Stomach (tissue), 9 donors: ENCODE results near the gene TMEM198. TPM values are rescaled to one million over a fixed set of nuclear protein-coding genes. Genes with fewer than 3 reads are reported as not detected.

Source experiments
- DNase-seq, 2 donors: peaks; one replicate each; pipeline versions ENCODE4 v3.0.0 to v3.0.0-alpha.2; 2013 to 2019
- H3K27ac ChIP-seq, 5 donors: fragments of 200-600 bp in 4 of 5; sonication (generic) in 4 of 5; one replicate each; pipeline ENCODE4 v1.5.1; 2013 to 2019; ENCODE audit warnings: mild to moderate bottlenecking in 1 of 5, moderate library complexity in 1 of 5
- H3K27me3 ChIP-seq, 3 donors: fragments of 200-600 bp; sonication (generic); one replicate each; pipeline ENCODE4 v1.5.1; 2017 to 2019; ENCODE audit warnings: mixed run types in 1 of 3
- H3K36me3 ChIP-seq, 4 donors: fragments of 200-600 bp; sonication (generic); 1 replicate in 3 of 4; 2 replicates in 1 of 4; pipeline ENCODE4 v1.5.1; 2016 to 2019
- H3K4me1 ChIP-seq, 4 donors: fragments of 200-600 bp; sonication (generic); one replicate each; pipeline ENCODE4 v1.5.1; 2016 to 2019
- H3K4me3 ChIP-seq, 4 donors: fragments of 200-600 bp; sonication (generic) in 3 of 4; one replicate each; pipeline ENCODE4 v1.5.1; 2016 to 2019; ENCODE audit warnings: mild to moderate bottlenecking in 1 of 4
- H3K9me3 ChIP-seq, 4 donors: fragments of 200-600 bp; sonication (generic); one replicate each; pipeline ENCODE4 v1.5.1; 2016 to 2019
- CTCF ChIP-seq, 7 experiments: fragments of 450-650 bp in 4 of 7; fragments of 200-600 bp in 3 of 7; sonication (generic) in 3 of 7; IDR thresholded peaks; one replicate each; pipeline ENCODE4 v1.5.1; 2016 to 2019; ENCODE audit warnings: antibody characterized with exemption in 7 of 7, control low read depth in 2 of 7, mild to moderate bottlenecking in 1 of 7
- EP300 ChIP-seq: sonication (generic); formaldehyde crosslinking; IDR thresholded peaks from one replicate; pipeline ENCODE4 v1.6.1; 2017; ENCODE audit warnings: antibody characterized with exemption
- POLR2A ChIP-seq, 4 donors: fragments of 450-650 bp; IDR thresholded peaks; one replicate each; pipeline ENCODE4 v1.6.1; 2016; ENCODE audit warnings: antibody characterized with exemption in 4 of 4, control low read depth in 2 of 4, mild to moderate bottlenecking in 1 of 4, moderate library complexity in 1 of 4
- POLR2AphosphoS5 ChIP-seq, 3 donors: sonication (generic); formaldehyde crosslinking; IDR thresholded peaks; one replicate each; pipeline ENCODE4 v1.6.1; 2016; ENCODE audit warnings: antibody characterized with exemption in 3 of 3
- WGBS, 5 donors: extraction: QIAGEN DNeasy Blood & Tissue Kit in 3 of 5; methylation state at CpG; one replicate each; pipeline versions ENCODE4 v1.1.5 to v1.1.7; 2013 to 2018; 5-methylcytosine and 5-hydroxymethylcytosine counted together
- intact Hi-C: fragments of 100-400 bp; cut with DNase I; formaldehyde crosslinking; loops from one replicate; pipeline ENCODE4 v1.15.1; 2023; ENCODE audit warnings: low total_unique reads
- polyA plus RNA-seq, 3 donors: library from polyadenylated mRNA; stranded (reverse); fragments of 200-250 nt; gene quantifications; one replicate each; pipeline ENCODE4 v1.2.3, GENCODE V29; 2013
- small RNA-seq, 4 donors: library from RNA; depleted of rRNA; stranded (forward); fragments of <200 nt; gene quantifications; one replicate each; pipeline ENCODE3, GENCODE V24; 2016
- total RNA-seq, 5 donors: library from RNA; depleted of rRNA; stranded (reverse); fragments of >200 nt; gene quantifications; one replicate each; pipeline versions ENCODE4 v1.1.0 to v1.2.3, GENCODE V29; 2014 to 2016
- donor health status: healthy with polysubstance abuse.
- donor health status: Bipolar disorder and iron deficiency.
- donor health status: healthy.

Gene TMEM198
- total and polyA plus RNA-seq, 8 donors = 0.92 to 7.5 (median 2.4) TPM; not detected in 2

- peak; percentile 98 for DNase-seq
- no peaks in the 10 kb centered on the region for H3K27me3 ChIP-seq
- intact Hi-C loops = no loop called here
- peak within 1 kb of the TSS; percentile 91 to 97 (median 93) for H3K27ac ChIP-seq
- no peaks in the 10 kb centered on the region for H3K9me3 ChIP-seq
- H3K36me3 ChIP-seq = peaks cover 10 to 21% (median 20%) of the 10 kb centered on the region in 4 donors
- peaks cover 3 to 18% (median 15%) of the 10 kb centered on the region in 4 donors for H3K4me1 ChIP-seq
- TF ChIP-seq EP300 (no peak), POLR2AphosphoS5 (IDR thresholded peaks at IDR 0.05) (peak; percentile 69 to 89 (median 77)), POLR2A (IDR thresholded peaks at IDR 0.05) (peak in 1 of 4 donors; percentile 41), CTCF (IDR thresholded peaks at IDR 0.05) (no peak)
- peak within 1 kb of the TSS; percentile 55 to 84 (median 63) for H3K4me3 ChIP-seq
- 0 to 1% (median 0%) methylated on average over 51 to 57 of the region's 57 CpGs for WGBS, 5 donors
Measured at GRCh38 chr2:219597552-219598307, 53.9 kb downstream of the TMEM198 start, which contains the start of gene STK11IP. STK11IP (plus strand) TSS chr2:219597857; CDS start chr2:219598120, 263 bp downstream.

DNA sequence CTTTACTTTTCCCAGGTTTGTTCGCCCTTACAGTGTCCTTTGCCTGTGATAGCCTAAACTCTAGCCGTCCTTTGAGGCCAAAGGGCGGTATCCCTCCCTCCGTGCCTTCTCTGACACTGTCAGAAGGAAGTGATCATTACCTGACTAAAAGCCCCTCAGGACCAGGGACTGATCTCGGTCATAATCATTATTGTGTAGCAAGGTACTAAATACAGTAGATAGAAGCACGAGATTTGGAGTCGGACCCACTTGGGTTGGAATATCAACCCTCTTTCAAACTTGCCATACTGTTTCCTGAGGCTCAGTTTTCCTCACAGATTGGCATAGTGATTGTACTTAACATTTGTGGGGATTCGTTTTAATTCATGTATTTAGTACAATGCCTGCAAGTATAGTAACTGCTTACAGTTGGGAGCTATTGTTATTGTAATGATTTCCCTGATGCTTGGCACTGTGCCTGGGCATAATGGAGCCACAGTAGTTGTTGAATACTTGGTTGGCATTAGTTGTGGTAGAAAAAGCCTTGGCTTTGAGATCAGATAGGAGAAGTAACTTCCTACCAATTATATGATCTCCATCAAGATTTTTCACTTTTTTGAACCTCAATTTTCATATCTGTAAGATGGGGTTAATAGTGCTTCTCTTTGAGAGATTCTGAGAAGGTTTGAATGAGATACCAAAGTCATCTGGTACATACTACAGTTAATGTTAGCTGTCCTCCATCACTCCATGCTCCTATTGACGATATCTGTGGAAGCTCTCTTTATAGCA lies 54.7 kb downstream of the TMEM198 start:
- no peaks in the 10 kb centered on the region for H3K27me3 ChIP-seq
- H3K27ac ChIP-seq = peak overlapping the region; percentile 83 to 95 (median 92)
- H3K9me3 ChIP-seq = no peaks in the 10 kb centered on the region
- H3K36me3 ChIP-seq = peaks cover 10 to 29% (median 27%) of the 10 kb centered on the region in 4 donors
- no peak for TF ChIP-seq CTCF (IDR thresholded peaks at IDR 0.05)
- no peak for TF ChIP-seq POLR2A (IDR thresholded peaks at IDR 0.05)
- no peak for TF ChIP-seq POLR2AphosphoS5 (IDR thresholded peaks at IDR 0.05)
- TF ChIP-seq EP300 = no peak
- peak overlapping the region; percentile 55 to 84 (median 63) for H3K4me3 ChIP-seq
- peaks cover 3 to 18% (median 15%) of the 10 kb centered on the region in 4 donors for H3K4me1 ChIP-seq
- intact Hi-C loops = no loop called here
- peak in 1 of 2 donors; percentile 28 for DNase-seq
- 26 to 28% (median 27%) methylated on average over 9 of the region's 9 CpGs for WGBS, 5 donors

Small RNA genes lying within 50 kb of the gene (small RNA-seq; reads per million reads assigned to genes)
- 0 reads per million in 4 donors for gene MIR3132
- gene RN7SKP213 = 0 reads per million in 4 donors

Other genes starting within 250 kb of the TMEM198 start
- 10 to 100 TPM in 1 of 5 donors, 1 to 10 TPM in 3, not detected in 1; 2.8 to 11.3 (median 7.4) TPM for gene PTPRN, start 234.6 kb upstream of the TMEM198 start, total RNA-seq
- 1 to 10 TPM; 1.1 to 3.6 (median 1.5) TPM for gene PTPRN, start 234.6 kb upstream of the TMEM198 start, polyA plus RNA-seq
- gene RESP18, start 211.3 kb upstream of the TMEM198 start, total RNA-seq = not detected
- gene RESP18, start 211.3 kb upstream of the TMEM198 start, polyA plus RNA-seq = not detected
- gene DNPEP, start 156.1 kb upstream of the TMEM198 start, total RNA-seq = 100 to 1,000 TPM in 1 of 5 donors, 10 to 100 TPM in 4; 32.7 to 147 (median 46.4) TPM
- gene DNPEP, start 156.1 kb upstream of the TMEM198 start, polyA plus RNA-seq = 100 to 1,000 TPM in 2 of 3 donors, 10 to 100 TPM in 1; 69.2 to 114 (median 105) TPM
- gene DES, start 125.7 kb upstream of the TMEM198 start, total RNA-seq = 1,000 to 10,000 TPM; 1,078 to 5,539 (median 2,913) TPM
- 100 to 1,000 TPM; 122 to 803 (median 204) TPM for gene DES, start 125.7 kb upstream of the TMEM198 start, polyA plus RNA-seq
- gene SPEG, start 109.2 kb upstream of the TMEM198 start, total RNA-seq = 100 to 1,000 TPM in 1 of 5 donors, 10 to 100 TPM in 3, 1 to 10 TPM in 1; 7.4 to 106 (median 30.4) TPM
- gene SPEG, start 109.2 kb upstream of the TMEM198 start, polyA plus RNA-seq = 10 to 100 TPM in 1 of 3 donors, 1 to 10 TPM in 2; 9.8 to 65.1 (median 9.9) TPM
- 100 to 1,000 TPM in 1 of 5 donors, 10 to 100 TPM in 4; 16.5 to 185 (median 24.2) TPM for gene GMPPA, start 45.1 kb upstream of the TMEM198 start, total RNA-seq
- gene GMPPA, start 45.1 kb upstream of the TMEM198 start, polyA plus RNA-seq = 10 to 100 TPM; 29.9 to 84.8 (median 58.2) TPM
- 10 to 100 TPM in 1 of 5 donors, 1 to 10 TPM in 1, not detected in 3; 2.0 to 11.0 TPM for gene ASIC4, start 29.5 kb upstream of the TMEM198 start, total RNA-seq
- not detected for gene ASIC4, start 29.5 kb upstream of the TMEM198 start, polyA plus RNA-seq
- gene CHPF, start 219 bp upstream of the TMEM198 start, total RNA-seq = 100 to 1,000 TPM in 1 of 5 donors, 10 to 100 TPM in 4; 28.0 to 119 (median 83.4) TPM
- 10 to 100 TPM; 10.8 to 32.9 (median 27.2) TPM for gene CHPF, start 219 bp upstream of the TMEM198 start, polyA plus RNA-seq
- 10 to 100 TPM; 19.8 to 55.4 (median 47.1) TPM for gene OBSL1, start 27.5 kb downstream of the TMEM198 start, total RNA-seq
- gene OBSL1, start 27.5 kb downstream of the TMEM198 start, polyA plus RNA-seq = 10 to 100 TPM; 30.3 to 62.1 (median 31.9) TPM
- 1 to 10 TPM in 1 of 5 donors, not detected in 4; 1.8 TPM for gene INHA, start 28.3 kb downstream of the TMEM198 start, total RNA-seq
- gene INHA, start 28.3 kb downstream of the TMEM198 start, polyA plus RNA-seq = under 1 TPM in 1 of 3 donors, not detected in 2; 0.63 TPM
- 10 to 100 TPM; 10.7 to 89.5 (median 17.1) TPM for gene STK11IP, start 53.8 kb downstream of the TMEM198 start, total RNA-seq
- gene STK11IP, start 53.8 kb downstream of the TMEM198 start, polyA plus RNA-seq = 10 to 100 TPM in 1 of 3 donors, 1 to 10 TPM in 2; 6.8 to 23.8 (median 6.9) TPM
- gene SLC4A3, start 83.6 kb downstream of the TMEM198 start, total RNA-seq = 10 to 100 TPM in 1 of 5 donors, 1 to 10 TPM in 2, under 1 TPM in 1, not detected in 1; 0.58 to 22.8 (median 1.9) TPM
- 1 to 10 TPM; 1.2 to 2.5 (median 1.6) TPM for gene SLC4A3, start 83.6 kb downstream of the TMEM198 start, polyA plus RNA-seq